ENCODE data around the gene RUNX1.
A peak's percentile ranks its signal among the peaks of the same experiment; 100 is the strongest.

RUNX1 gene

DNA sequence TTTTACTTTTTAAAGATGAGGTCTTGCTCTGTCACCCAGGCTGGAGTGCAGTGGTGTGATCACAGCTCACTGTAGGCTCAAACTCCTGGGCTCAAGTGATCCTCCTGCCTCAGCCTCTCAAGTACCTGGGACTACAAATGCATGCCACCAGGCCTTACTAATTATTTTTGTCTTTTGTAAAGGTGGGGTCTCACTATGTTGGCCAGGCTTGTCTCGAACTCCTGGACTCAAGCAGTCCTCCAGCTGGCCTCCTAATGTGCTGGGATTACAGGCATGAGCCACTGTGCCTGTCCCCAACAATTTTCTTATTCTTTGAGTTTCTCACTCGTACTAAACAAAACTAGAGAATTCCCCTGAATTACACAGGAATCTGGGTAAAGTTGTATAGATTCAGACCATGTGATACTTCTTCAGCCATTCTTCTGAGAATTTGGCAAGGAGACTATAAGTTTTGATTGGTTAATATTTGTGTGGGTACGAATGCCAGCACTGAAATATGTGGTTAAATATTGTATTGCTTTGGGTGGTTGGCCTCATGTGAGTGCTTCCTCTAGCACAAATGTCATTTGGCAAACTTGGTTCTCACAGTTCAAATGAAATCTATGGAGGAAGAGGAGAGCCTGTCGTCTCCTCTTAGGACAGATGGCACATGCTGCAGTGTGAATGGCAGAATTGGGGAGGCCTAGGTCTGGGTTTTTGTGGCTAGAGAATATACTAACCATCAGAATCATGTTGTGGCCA lies 104.9 kb downstream of the RUNX1 start:
- no peak for DNase-seq

DNA sequence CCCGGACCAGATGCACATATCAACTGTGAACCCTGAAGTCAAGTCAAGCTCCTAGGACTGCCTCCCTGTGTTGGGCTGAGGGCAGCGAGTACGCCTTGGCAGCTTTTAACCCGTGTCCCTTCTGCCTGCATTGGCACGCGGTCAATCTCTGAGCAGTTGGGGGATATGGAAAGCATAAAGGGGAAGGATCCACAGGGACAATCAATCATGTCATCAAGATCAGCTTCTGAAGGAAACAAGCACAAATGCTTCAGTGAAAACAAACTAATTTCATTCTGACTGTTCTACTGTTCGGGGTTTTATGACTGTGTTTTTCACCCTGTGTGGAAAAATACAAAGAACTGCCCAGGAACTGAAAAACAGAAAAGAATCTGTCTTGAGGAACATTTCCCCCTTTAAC lies 106.2 kb downstream of the RUNX1 start:
- DNase-seq: peak; percentile 65 to 69

- DNase-seq: no peak
Measured at GRCh38 chr21:34941162-34941561, 107.9 kb downstream of the RUNX1 start.

GRCh38 chr21:34939673-34940331 lies 109.3 kb downstream of the RUNX1 start:
- DNase-seq: no peak

- no peak for DNase-seq
Measured at GRCh38 chr21:34938089-34938764, 110.9 kb downstream of the RUNX1 start.

DNA sequence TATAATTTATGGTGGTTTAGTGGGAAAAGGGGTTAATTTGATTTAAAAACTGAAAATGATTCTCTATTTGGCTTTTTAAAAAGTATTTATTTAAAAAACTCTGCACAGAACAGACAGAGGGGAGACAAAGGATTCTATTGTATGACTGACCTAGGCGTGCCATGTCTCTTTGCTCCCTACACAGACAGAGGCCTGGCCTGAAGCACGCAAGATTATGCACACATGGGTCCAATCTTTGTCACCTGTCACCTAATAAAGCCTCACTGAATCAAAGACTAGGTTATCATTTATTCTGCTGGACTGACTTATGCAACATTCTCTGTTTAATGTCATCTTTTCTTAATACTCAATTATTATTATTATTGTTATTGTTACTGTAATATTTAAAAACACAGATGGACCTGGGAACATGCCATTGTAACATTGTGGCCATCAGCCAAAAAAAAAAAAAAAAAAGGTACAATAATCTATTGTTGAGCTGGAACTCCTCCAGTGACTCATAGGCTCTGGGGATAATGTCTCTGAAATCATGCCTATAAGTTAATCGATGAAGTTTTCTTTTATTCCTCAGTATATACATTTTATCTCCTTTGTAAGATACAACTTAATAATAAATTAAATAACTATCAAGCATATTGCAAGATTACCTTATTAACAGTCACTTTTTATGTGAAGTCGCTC lies 112.1 kb downstream of the RUNX1 start:
- no peak for DNase-seq

- no peak for DNase-seq
Measured at GRCh38 chr21:34936371-34936789, 112.7 kb downstream of the RUNX1 start.

- peak in 1 of 2 experiments; percentile 41 for DNase-seq
Measured at GRCh38 chr21:34935898-34936297, 113.2 kb downstream of the RUNX1 start.

DNA sequence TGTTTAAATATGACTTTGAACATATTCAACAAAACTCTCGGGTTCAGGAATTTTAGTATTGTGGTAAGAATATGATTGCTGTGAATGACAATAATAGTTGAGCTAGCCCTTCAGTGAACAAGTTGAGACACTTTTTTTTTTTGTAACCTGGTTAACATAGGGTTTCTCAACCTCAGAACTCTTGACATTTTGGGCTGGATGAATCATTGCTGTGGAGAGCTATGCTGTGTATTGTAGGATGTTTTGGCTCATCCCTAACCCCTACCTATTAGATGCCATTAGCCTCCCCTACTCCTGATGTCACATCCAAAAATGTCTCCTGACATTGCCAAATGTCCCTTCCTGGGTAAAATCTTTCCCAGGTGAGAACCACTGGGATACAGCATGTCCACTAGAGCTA lies 113.7 kb downstream of the RUNX1 start:
- DNase-seq: no peak

DNA sequence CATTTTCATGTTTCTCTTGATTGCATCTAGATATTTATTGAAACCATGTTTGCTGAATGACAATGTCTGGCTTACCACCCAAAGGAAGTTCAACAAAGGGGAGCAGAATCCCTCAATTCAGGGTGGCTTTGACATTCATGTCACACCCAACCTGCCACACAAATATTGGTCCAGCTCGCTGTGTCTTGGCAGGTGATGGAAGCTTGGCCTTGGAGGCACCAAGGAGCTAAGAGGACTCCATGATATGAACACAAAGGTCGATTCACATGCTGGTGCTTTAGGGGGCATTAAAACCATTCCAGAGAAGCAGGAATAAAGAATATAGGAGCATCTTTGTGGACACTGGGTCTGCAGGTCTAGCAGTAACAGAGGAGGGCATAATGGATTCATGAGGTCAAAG lies 114.8 kb downstream of the RUNX1 start:
- peak in 1 of 2 experiments; percentile 40 for DNase-seq

GRCh38 chr21:34933609-34934335 lies 115.3 kb downstream of the RUNX1 start:
- peak; percentile 50 to 58 for DNase-seq

- DNase-seq: no peak
Measured at GRCh38 chr21:34932233-34932632, 116.9 kb downstream of the RUNX1 start.

DNA sequence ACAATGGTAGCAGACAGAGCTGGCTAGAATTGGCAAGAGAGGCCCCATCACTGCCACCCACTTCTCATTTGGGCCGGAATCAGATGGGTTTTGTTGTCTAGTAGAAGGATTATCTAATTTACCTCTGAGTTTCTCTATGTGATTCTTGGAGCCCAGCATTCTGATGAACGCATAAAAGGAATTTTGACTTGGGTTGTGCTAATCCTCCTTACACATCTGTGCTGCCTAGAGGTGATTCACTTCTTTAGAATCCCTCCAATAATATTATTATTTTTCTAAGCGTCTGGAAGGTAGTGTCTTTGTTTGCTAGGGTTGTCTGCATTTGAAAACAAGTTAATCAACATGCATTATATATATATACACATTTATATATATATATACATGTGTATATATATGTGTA lies 118.1 kb downstream of the RUNX1 start:
- no peak for DNase-seq

GRCh38 chr21:34928637-34929036 lies 120.5 kb downstream of the RUNX1 start:
- no peak for DNase-seq

GRCh38 chr21:34927992-34928391 lies 121.1 kb downstream of the RUNX1 start:
- DNase-seq: no peak

DNA sequence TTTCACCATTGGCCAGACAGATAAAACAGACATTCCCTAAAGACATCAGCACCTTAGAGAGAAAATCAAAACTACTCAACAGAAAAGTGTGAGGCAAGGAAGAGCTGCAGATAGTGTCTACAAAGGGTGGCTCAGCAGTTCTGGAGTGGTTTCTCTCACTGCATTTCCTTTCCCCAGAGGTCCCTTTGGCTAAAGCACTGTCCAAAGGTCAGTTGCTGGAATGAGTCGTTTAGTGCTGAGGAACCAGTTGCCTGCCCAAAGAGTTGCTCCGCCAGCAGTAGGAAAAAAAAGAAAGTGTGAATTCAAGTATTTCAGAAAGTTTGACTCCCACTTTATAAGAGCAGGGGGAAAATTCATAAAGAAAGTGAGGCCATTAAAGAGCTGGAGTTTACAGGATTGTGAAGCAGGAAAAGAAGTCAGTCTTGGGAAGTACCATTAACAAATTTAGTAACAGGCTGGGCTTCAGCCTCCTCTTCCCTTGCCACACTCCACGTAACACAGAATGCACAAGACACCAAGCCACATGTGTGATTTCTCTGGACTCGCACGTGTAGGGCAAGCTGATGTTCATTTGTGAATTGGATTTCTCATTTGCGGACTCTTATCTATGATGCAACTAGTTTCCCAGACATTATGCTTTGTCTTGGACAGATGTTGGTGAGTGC lies 122.2 kb downstream of the RUNX1 start:
- DNase-seq: no peak

DNA sequence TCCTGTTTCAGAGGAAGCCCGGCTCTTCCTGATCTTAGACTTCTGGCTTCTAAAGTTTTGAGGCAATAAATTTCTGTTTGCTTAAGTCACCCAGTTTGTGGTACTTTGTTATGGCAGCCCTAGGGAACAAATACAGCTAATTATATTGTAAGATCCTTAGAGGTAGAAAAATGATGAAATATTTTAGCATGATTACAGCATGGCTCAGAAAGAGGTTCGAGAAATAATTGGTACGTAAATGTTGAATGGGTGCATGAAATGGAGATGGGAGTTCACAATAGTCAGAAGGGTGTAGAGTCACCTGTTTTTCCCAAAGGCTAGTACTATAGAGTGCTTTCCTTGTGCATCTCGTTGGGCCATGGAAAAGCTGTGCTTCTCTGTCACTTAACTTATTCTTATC lies 123.5 kb downstream of the RUNX1 start:
- DNase-seq: no peak

DNA sequence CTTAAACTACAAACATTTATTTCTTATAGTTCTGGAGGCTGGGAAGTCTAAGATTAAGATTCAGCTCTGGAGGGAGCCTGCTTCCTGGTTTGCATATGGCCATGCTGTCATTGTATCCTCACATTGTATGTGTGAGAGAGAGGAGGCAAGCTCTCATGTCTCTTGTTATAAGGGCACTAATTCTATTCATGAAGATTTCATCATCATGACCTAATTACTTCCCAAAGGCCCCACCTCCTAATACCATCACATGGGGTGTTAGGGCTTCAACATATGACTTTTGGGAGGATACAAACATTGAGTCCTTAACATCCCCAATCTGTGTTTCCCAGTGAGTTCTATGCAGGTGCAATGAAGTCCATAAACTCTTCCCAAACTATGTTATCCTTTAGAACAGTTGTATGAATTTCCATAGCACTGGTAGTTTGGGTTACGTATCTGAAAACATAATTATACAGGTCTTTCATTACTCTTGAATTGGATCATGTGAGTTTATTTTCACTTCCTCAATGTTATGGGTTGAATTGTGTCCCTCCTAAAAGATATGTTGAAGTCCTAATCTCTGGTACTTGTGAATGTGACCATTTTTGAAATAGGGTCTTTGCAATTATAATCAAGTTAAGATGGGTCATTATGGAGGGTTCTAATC lies 124.2 kb downstream of the RUNX1 start:
- DNase-seq: no peak

DNA sequence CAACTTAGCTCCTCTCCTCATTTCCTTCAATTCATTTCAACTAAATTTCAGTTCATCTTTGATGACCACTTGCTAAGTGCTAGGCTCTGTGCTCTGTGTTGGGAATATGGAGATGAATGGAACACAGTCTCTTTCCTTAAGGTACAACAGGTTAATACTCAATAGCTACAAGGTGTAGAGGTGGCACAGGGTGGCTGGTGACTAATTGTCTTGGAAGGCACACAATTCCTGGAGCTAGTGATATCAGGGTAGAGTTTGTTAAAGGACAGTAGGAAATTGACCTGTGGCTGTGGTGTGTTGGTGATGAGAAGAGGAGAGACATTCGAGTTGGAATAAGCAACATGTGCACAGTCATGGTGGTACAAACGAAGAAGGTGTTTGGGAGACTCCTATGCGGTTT lies 124.9 kb downstream of the RUNX1 start:
- DNase-seq: no peak

DNA sequence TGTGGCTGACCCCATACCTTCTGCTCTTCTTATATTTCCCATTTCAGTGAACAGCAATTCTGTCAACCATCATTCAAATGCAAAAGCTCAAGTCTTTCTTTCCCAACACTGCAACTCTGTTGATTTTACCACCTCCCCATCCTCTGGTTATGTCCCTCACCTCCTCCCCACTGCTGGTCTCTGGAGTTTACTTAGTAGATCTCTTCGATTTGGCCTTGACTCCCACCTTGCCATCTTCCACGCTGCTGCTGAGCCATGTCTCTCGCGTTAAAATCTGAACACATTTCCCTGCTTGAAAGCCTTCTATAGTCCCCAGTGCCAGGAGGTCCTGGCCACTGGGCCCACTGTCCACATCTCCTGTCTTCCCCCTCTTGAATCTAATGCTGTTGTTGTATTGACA lies 125.5 kb downstream of the RUNX1 start:
- DNase-seq: no peak

- DNase-seq: no peak
Measured at GRCh38 chr21:34923202-34923601, 125.9 kb downstream of the RUNX1 start.

DNA sequence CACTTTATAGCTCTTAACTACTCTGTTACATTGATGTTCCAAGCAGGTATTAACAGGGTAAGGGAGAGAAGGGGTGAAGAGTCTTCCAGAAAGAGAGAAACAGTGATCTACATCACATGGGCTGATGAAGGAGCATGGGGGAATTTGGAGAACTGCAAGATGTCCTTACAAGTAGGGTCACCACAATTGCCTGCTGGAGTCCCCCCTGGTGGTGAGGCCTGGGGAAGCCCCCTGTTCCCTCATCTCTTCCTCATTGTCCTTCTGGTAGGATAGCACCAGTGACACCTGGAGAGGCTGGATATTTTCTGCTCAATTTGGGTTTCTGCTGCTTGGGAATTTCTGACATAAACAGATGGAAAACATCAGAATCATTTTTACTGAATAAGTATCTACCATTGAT lies 126.6 kb downstream of the RUNX1 start:
- no peak for DNase-seq
